SK-N-SH treated with all-trans-retinoic acid at 6 μM for 48 hours (cell line): ENCODE data around the gene LAIR1.
"Not testable (repeated sequence)": the region's sequence is repeated elsewhere in the genome, so short reads cannot be mapped to it uniquely, and the experiment has no call there.

ENCODE experiments used
- ATAC-seq: fragments of 200-7000 bp; cut with Tn5 transposase; 3 replicates; pipeline ENCODE4 v1.9.1; 2020; ENCODE audit warnings: mild to moderate bottlenecking, moderate library complexity
- CREB5 ChIP-seq: fragments of 250-450 bp; sonication (Bioruptor Pico); IDR thresholded peaks from 2 replicates; pipeline ENCODE4 v1.5.1; 2020; ENCODE audit warnings: low read depth, mild to moderate bottlenecking, moderate library complexity
- CSDC2 ChIP-seq: fragments of 250-450 bp; sonication (Bioruptor Pico); IDR thresholded peaks from 2 replicates; pipeline ENCODE4 v1.5.0; 2020; ENCODE audit warnings: mild to moderate bottlenecking, moderate library complexity
- CSRNP3 ChIP-seq: fragments of 250-450 bp; sonication (Bioruptor Pico); IDR thresholded peaks from 2 replicates; pipeline ENCODE4 v1.5.1; 2021; ENCODE audit warnings: mild to moderate bottlenecking, moderate library complexity
- ISL1 ChIP-seq: fragments of 250-450 bp; sonication (Bioruptor Pico); IDR thresholded peaks from 2 replicates; pipeline ENCODE4 v2.1.2; 2022; ENCODE audit warnings: mild to moderate bottlenecking, moderate library complexity
- OSR1 ChIP-seq: fragments of 250-450 bp; sonication (Bioruptor Pico); IDR thresholded peaks from 2 replicates; pipeline ENCODE4 v1.8.0; 2022; ENCODE audit warnings: moderate library complexity, mild to moderate bottlenecking, inconsistent platforms
- POU6F1 ChIP-seq: fragments of 250-450 bp; sonication (Bioruptor Pico); IDR thresholded peaks from 2 replicates; pipeline ENCODE4 v1.8.0; 2021; ENCODE audit warnings: low read depth, mild to moderate bottlenecking, moderate library complexity, borderline replicate concordance
- PPARA ChIP-seq: fragments of 250-450 bp; sonication (Bioruptor Pico); IDR thresholded peaks from 2 replicates; pipeline ENCODE4 v1.5.0; 2020; ENCODE audit warnings: mild to moderate bottlenecking, borderline replicate concordance
- RARB ChIP-seq: fragments of 250-450 bp; sonication (Bioruptor Pico); IDR thresholded peaks from 2 replicates; pipeline ENCODE4 v1.8.0; 2021; ENCODE audit warnings: mild to moderate bottlenecking, moderate library complexity
- TCF4 ChIP-seq: fragments of 250-450 bp; sonication (Bioruptor Pico); IDR thresholded peaks from 2 replicates; pipeline ENCODE4 v1.8.0; 2021; ENCODE audit warnings: mild to moderate bottlenecking, moderate library complexity, borderline replicate concordance
- TOX ChIP-seq: fragments of 250-450 bp; sonication (Bioruptor Pico); IDR thresholded peaks from 2 replicates; pipeline ENCODE4 v1.8.0; 2021; ENCODE audit warnings: mild to moderate bottlenecking, moderate library complexity, borderline replicate concordance
- TSHZ2 ChIP-seq: fragments of 250-450 bp; sonication (Bioruptor Pico); IDR thresholded peaks from 2 replicates; pipeline ENCODE4 v1.5.0; 2020; ENCODE audit warnings: mild to moderate bottlenecking, moderate library complexity
- ZC3H10 ChIP-seq: fragments of 250-450 bp; sonication (Bioruptor Pico); IDR thresholded peaks from 2 replicates; pipeline ENCODE4 v1.5.1; 2021; ENCODE audit warnings: mild to moderate bottlenecking, moderate library complexity
- ZFP3 ChIP-seq: fragments of 250-450 bp; sonication (Bioruptor Pico); IDR thresholded peaks from 2 replicates; pipeline ENCODE4 v1.5.0; 2020; ENCODE audit warnings: mild to moderate bottlenecking, moderate library complexity

The LAIR1 gene

GRCh38 chr19:54329476-54330165 is 35.1 kb downstream of the LAIR1 start (continued):
- no peak for TF ChIP-seq CREB5 (CRISPR knock-in tag)
- TF ChIP-seq PPARA (CRISPR knock-in tag): no peak
- TF ChIP-seq RARB: no peak
- no peak for TF ChIP-seq TCF4 (CRISPR knock-in tag)

- ATAC-seq: not testable (repeated sequence)
Observed at GRCh38 chr19:54328781-54329180, 36.0 kb downstream of the LAIR1 start.

GRCh38 chr19:54325631-54326030 is 39.1 kb downstream of the LAIR1 start:
- TF ChIP-seq RARB: no peak
- no peak for TF ChIP-seq OSR1 (CRISPR knock-in tag)
- no peak for TF ChIP-seq TOX (CRISPR knock-in tag)
- no peak for TF ChIP-seq ZFP3 (CRISPR knock-in tag)

GRCh38 chr19:54325194-54325621 is 39.5 kb downstream of the LAIR1 start:
- peak; percentile 83 for ATAC-seq
- TF ChIP-seq ZFP3 (CRISPR knock-in tag) (peak; percentile 73), ZC3H10 (no peak), CREB5 (CRISPR knock-in tag) (no peak), CSDC2 (no peak), CSRNP3 (CRISPR knock-in tag) (no peak)

More at GRCh38 chr19:54325631-54326030, 39.1 kb downstream of the LAIR1 start:
- no peak for ATAC-seq

GRCh38 chr19:54324071-54324470 is 40.7 kb downstream of the LAIR1 start:
- TF ChIP-seq TSHZ2 (CRISPR knock-in tag): no peak
- no peak for ATAC-seq

GRCh38 chr19:54322934-54323333 is 41.8 kb downstream of the LAIR1 start:
- ATAC-seq: not testable (repeated sequence)

GRCh38 chr19:54322295-54322694 is 42.4 kb downstream of the LAIR1 start:
- ATAC-seq: not testable (repeated sequence)

GRCh38 chr19:54319892-54320670 is 44.6 kb downstream of the LAIR1 start:
- no peak for ATAC-seq
- TF ChIP-seq TSHZ2 (CRISPR knock-in tag) (no peak), POU6F1 (CRISPR knock-in tag) (no peak), ISL1 (CRISPR knock-in tag) (no peak), ZC3H10 (no peak), CREB5 (CRISPR knock-in tag) (no peak)
